NT2/D1 (cell line): ENCODE data around the gene ZNF484.
"Not testable (repeated sequence)": the region's sequence is repeated elsewhere in the genome, so short reads cannot be mapped to it uniquely, and the experiment has no call there.

Experiments
- YY1 ChIP-seq: IDR thresholded peaks from 2 replicates; pipeline ENCODE4 v1.6.1; 2011; ENCODE audit not compliant: insufficient read length, insufficient read depth
- ZNF274 ChIP-seq: IDR thresholded peaks from 2 replicates; pipeline ENCODE4 v1.6.1; 2011; ENCODE audit warnings: mild to moderate bottlenecking, low read depth, low read length

GRCh38 chr9:92848740-92849139 is 29.1 kb downstream of the ZNF484 start:
- not testable (repeated sequence) for TF ChIP-seq ZNF274, YY1
